ENCODE results near the gene BSN.

GRCh38 chr3:49629866-49630265 is 75.6 kb downstream of the BSN start:
- TF ChIP-seq POLR2A (IDR thresholded peaks at IDR 0.05; ENCODE audit: low read length) (no peak), CTCF (IDR thresholded peaks at IDR 0.05) (no peak), ZSCAN20 (CRISPR knock-in tag; IDR thresholded peaks at IDR 0.05) (no peak), EP300 (IDR thresholded peaks at IDR 0.05) (no peak), CEBPB (IDR thresholded peaks at IDR 0.05) (no peak)
